Activated CD4-positive, alpha-beta memory T cell treated with anti-CD3 and anti-CD28 coated beads for 36 hours (primary cell): ENCODE measurements around the gene ZNF723. TPM values are rescaled to one million over a fixed set of nuclear protein-coding genes. Genes with fewer than 3 reads are reported as not detected.
"Not testable (repeated sequence)": the region's sequence is repeated elsewhere in the genome, so short reads cannot be mapped to it uniquely, and the experiment has no call there.

Source experiments
- CTCF ChIA-PET: fragments of 350-600 bp; sonication (Branson Sonifier 250); formaldehyde crosslinking; loops from one replicate; lab custom pipeline; 2021; ENCODE audit warnings: antibody characterized with exemption, inconsistent platforms; lab: Charles Lee
- POLR2A ChIA-PET: fragments of 350-600 bp; sonication (Branson Sonifier 250); formaldehyde crosslinking; loops from one replicate; lab custom pipeline; 2021; ENCODE audit warnings: antibody characterized with exemption; lab: Charles Lee
- DNase-seq: peaks from one replicate; pipeline ENCODE4 v3.0.0-alpha.2; 2020
- H3K27ac Mint-ChIP-seq: one replicate; pipeline ENCODE4 v1.8.0; 2021; ENCODE audit warnings: mixed read lengths
- H3K27me3 Mint-ChIP-seq: one replicate; pipeline ENCODE4 v1.8.0; 2021; ENCODE audit warnings: mixed read lengths
- H3K36me3 Mint-ChIP-seq: one replicate; pipeline ENCODE4 v1.8.0; 2021; ENCODE audit warnings: mixed read lengths
- H3K4me1 Mint-ChIP-seq: one replicate; pipeline ENCODE4 v1.8.0; 2021; ENCODE audit warnings: low read depth, mixed read lengths
- H3K4me3 Mint-ChIP-seq: one replicate; pipeline ENCODE4 v1.8.0; 2021; ENCODE audit warnings: mild to moderate bottlenecking, mixed read lengths
- H3K9me3 Mint-ChIP-seq: one replicate; pipeline ENCODE4 v1.8.0; 2021; ENCODE audit warnings: mixed read lengths
- intact Hi-C: fragments of 100-400 bp; cut with micrococcal nuclease; formaldehyde crosslinking; loops from one replicate; pipeline ENCODE4 v1.15.1; 2023
- total RNA-seq, 2 experiments: library from RNA; stranded (reverse); gene quantifications; one replicate each; pipeline ENCODE4 v1.2.3, GENCODE V29; 2021

ZNF723 gene
- under 1 TPM in 1 of 2 experiments, not detected in 1; 0.12 TPM for total RNA-seq

DNA sequence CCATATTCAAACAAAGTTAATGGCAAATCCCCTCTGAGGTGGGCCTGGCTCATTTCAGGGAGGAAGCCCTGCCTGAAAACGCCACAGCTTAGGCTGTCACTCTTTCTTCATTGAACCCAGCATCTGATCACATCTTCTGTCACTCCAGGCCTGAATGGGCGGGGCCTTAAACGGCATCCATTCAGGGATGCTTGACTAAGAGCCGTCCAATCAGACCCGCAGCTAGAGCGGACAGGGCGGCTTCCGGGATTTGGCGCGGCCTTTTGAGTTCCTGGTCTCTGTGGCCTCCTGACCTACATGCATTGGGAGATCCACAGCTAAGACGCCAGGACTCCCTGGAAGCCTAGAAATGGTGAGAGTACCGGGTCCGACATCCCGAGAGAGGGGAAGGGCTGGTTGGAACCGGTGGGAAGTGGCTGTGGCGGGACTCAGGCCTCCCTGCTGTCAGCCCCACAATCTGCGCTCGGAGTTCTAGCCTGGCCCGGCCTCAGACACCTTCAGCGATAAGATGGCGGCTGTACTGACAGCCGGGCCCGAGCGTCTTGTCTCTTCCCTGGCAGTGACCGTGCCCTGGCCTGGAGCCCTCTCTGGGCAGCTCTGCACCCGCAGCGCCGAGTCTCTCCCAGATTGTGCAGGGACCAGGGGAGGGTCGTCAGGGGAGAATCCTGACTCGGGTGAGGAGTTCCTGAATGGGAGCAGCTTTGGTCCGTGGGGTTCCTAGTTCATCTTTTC, at the start of gene ZNF723:
Gene ZNF723 (plus strand): TSS at position 261 of the 732 bp plus-strand sequence. CDS start 89 bp downstream, at position 350.
- no peak within 1 kb of the TSS for H3K27ac Mint-ChIP-seq
- POLR2A ChIA-PET: no interaction called here
- H3K4me1 Mint-ChIP-seq: no peaks in the 10 kb centered on the region
- peaks cover 4% of the 10 kb centered on the region for H3K36me3 Mint-ChIP-seq
- H3K9me3 Mint-ChIP-seq: peaks cover 31% of the 10 kb centered on the region
- intact Hi-C loops: no loop called here
- H3K27me3 Mint-ChIP-seq: no peaks in the 10 kb centered on the region
- H3K4me3 Mint-ChIP-seq: no peak within 1 kb of the TSS
- CTCF ChIA-PET: no interaction called here
- DNase-seq: peak; percentile 9

DNA sequence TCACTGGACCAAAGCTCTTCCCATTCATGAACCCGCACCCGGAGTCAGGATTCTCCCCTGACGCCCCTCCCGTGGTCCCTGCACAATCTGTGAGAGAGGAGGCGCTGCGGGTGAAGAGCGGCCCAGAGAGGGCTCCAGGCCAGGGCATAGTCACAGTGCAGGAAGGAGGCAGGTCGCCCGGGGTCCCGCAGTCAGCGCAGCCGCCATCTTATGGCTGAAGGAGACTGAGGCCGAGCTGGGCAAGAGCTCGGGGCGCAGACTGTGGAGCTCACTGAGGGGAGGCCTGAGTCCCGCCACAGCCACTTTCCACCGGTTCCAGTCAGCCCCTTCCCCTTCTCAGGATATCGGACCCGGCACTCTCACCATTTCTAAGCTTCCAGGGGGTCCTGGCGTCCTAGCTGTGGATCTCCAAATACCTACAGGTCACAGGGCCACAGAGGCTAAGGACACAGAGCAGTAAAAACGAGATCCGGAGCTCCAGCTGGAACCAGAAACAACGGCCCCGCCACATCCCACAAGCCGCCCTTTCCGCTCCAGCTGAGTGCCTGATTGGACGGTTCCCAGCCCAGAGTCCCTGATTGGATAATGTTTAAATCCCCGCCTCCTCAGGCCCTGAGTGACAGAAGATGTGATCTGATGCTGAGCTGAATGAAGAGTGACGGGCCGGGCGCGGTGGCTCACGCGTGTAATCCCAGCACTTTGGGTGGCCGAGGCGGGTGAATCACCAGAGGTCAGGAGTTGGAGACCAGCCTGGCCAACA, 48.3 kb upstream of the ZNF723 start, which contains the start of gene ZNF99:
Gene ZNF99 (minus strand): TSS at position 501 of the 760 bp plus-strand sequence. CDS start 135 bp downstream, at position 366.
- H3K9me3 Mint-ChIP-seq: peaks cover 17% of the 10 kb centered on the region
- H3K27me3 Mint-ChIP-seq: no peaks in the 10 kb centered on the region
- intact Hi-C loops: no loop called here
- peak; percentile 8 for DNase-seq
- POLR2A ChIA-PET: no interaction called here
- peaks cover 3% of the 10 kb centered on the region for H3K36me3 Mint-ChIP-seq
- no peak within 1 kb of the TSS for H3K27ac Mint-ChIP-seq
- H3K4me3 Mint-ChIP-seq: no peak within 1 kb of the TSS
- CTCF ChIA-PET: no interaction called here
- H3K4me1 Mint-ChIP-seq: no peaks in the 10 kb centered on the region

DNA sequence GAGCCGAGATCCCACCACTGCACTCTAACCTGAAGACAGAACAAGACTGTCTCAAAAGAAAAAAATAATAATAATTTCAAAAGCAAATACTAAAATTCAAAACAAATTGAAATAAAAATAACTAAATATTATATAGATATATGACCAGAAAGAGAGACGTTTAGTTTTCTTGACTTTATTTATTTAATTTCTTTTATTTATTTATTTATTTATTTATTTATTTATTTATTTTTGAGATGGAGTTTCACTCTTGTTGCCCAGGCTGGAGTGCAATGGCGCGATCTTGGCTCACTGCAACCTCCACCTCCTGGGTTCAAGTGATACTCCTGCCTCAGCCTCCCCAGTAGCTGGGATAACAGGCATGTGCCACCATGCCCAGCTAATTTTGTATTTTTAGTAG, 39.2 kb upstream of the ZNF723 start:
- H3K27me3 Mint-ChIP-seq, CTCF ChIA-PET, H3K27ac Mint-ChIP-seq, intact Hi-C loops, H3K4me3 Mint-ChIP-seq, DNase-seq, POLR2A ChIA-PET, H3K36me3 Mint-ChIP-seq, H3K4me1 Mint-ChIP-seq: not testable (repeated sequence)
- H3K9me3 Mint-ChIP-seq: peaks cover 44% of the 10 kb centered on the region

DNA sequence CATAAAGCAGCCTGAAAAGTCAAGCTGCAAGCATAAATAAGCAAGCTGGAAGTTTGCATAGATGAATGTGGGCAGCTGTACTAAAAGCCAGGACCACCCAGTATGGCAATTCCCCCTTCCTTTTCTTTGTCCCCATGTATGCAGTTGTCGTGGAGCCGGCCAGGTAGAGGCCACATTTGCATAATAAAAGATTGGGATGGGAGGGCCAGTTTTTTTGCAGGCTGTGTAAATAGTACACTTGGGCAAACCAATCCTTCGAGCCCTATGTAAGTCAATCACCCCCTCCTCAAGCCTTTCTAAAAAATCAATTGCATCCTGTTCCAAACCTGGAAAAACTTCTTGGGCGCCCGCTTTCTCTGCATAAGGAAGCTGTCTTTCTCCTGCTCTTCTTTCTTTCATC, 35.1 kb upstream of the ZNF723 start:
- intact Hi-C loops: no loop called here
- DNase-seq: no peak
- POLR2A ChIA-PET: no interaction called here
- CTCF ChIA-PET: no interaction called here
- H3K27me3 Mint-ChIP-seq: no peaks in the 10 kb centered on the region
- H3K9me3 Mint-ChIP-seq: peaks cover 48% of the 10 kb centered on the region
- no peaks in the 10 kb centered on the region for H3K4me1 Mint-ChIP-seq
- H3K36me3 Mint-ChIP-seq: peaks cover 5% of the 10 kb centered on the region
- no peak overlapping the region for H3K27ac Mint-ChIP-seq
- H3K4me3 Mint-ChIP-seq: no peak overlapping the region

DNA sequence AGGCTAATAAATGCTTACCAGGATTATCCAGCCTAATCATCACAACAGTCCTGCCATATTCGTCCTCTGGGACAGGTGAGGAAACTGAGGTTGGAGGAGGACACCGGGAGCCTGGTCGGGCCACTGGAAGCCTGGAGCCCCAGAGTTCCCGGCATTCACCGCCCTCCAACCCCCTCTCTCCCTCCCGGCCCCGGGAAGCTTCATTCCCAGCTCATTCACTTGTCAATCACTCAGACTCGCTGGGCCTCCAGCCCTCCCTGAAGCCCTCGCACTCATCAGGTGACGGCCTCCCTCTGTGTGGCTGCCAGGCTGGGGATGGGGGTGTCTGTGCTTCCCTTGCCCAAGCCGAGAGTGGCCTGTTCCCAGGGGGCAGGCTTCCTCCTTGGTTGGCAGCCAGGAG, 25.7 kb upstream of the ZNF723 start:
- no peak overlapping the region for H3K4me3 Mint-ChIP-seq

DNA sequence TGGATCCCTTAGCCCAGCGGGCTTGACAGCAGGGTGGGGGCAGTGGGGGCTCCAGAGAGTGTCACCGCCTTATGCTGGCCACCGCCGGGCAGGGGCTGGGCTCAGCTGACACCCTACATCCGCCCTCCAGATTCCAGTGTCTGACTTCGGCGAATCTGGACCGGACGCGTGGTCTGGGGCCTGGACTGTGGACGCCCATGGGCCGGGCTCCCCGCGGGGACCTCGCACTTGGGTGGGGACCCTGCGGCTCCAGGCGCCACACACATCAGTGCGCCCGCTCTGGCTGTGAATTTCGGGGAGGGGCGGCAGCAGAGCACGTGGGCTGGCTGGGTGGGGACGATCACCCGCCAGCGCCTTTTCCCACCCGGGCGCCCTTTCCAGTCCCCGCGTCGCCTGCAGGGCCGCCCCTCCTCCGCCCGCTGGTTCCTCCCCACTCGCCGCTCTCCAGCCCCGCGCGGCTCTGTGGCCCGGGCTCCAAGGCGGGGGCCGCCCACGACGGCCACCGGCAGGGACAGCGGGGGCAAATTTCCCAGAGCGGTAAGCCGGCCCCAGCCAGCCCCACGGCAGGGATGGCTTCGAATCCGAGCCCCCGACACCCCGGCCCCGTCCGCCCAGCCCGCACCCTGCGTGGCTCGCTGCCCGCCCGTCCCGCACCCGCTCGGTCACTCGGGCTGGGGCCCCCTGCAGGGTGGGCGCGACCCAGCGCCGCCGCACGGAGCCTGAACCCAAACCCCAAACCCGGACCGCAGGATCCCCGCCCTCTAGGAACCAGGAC, 24.8 kb upstream of the ZNF723 start:
- Mint-ChIP-seq H3K27me3 (no peaks in the 10 kb centered on the region), H3K36me3 (peaks cover 1% of the 10 kb centered on the region), H3K27ac (no peak overlapping the region), H3K4me1 (no peaks in the 10 kb centered on the region), H3K9me3 (peaks cover 15% of the 10 kb centered on the region), H3K4me3 (no peak overlapping the region)
- no peak for DNase-seq
- POLR2A ChIA-PET: no interaction called here
- CTCF ChIA-PET: no interaction called here
- intact Hi-C loops: no loop called here

More for the DNA sequence above, 25.7 kb upstream of the ZNF723 start:
- CTCF ChIA-PET: no interaction called here
- DNase-seq: no peak
- H3K9me3 Mint-ChIP-seq: peaks cover 13% of the 10 kb centered on the region
- H3K27ac Mint-ChIP-seq: no peak overlapping the region
- POLR2A ChIA-PET: no interaction called here
- intact Hi-C loops: no loop called here
- no peaks in the 10 kb centered on the region for H3K4me1 Mint-ChIP-seq
- no peaks in the 10 kb centered on the region for H3K27me3 Mint-ChIP-seq
- H3K36me3 Mint-ChIP-seq: peaks cover 1% of the 10 kb centered on the region

DNA sequence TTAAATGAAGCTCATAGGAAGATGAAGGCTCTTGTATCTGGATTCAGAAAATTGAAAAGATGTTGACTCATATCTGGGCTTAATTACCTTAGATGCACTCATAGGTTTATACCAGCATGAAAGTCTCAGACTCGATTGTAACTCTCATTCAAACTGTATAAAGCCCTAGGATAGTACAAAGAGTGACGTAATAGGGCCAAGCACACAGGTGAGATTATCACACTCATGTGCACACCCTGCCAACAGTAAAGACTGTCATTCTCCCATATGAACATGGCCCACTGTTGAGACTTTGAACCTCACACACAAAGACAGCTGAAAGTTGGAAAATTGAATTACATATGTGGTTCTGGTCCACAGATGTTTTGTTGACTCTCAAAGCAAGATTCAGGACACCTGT, 18.0 kb upstream of the ZNF723 start:
- Mint-ChIP-seq H3K9me3 (peaks cover 50% of the 10 kb centered on the region), H3K36me3 (no peaks in the 10 kb centered on the region), H3K4me3 (no peak overlapping the region), H3K4me1 (no peaks in the 10 kb centered on the region), H3K27me3 (no peaks in the 10 kb centered on the region), H3K27ac (no peak overlapping the region)
- POLR2A ChIA-PET: no interaction called here
- intact Hi-C loops: no loop called here
- CTCF ChIA-PET: no interaction called here
- no peak for DNase-seq

DNA sequence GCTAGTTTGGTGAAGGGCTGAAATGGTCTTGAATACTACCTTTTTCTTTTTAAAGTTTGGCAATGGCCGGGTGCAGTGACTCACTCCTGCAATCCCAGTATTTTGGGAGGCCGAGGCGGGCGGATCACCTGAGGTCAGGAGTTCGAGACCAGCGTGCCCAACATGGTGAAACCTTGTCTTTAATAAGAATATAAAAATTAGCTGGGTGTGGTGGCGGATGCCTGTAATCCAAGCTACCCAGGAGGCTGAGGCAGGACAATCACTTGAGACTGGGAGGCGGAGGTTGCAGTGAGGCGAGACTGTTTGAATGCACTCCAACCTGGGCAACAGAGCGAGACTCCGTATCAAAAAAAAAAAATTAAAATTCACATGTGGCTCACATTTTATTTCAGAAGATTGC, 880 bp upstream of the ZNF723 start:
- intact Hi-C loops: no loop called here
- peaks cover 4% of the 10 kb centered on the region for H3K36me3 Mint-ChIP-seq
- H3K4me3 Mint-ChIP-seq: no peak overlapping the region
- H3K27me3 Mint-ChIP-seq: no peaks in the 10 kb centered on the region
- DNase-seq: no peak
- peaks cover 32% of the 10 kb centered on the region for H3K9me3 Mint-ChIP-seq
- no peak overlapping the region for H3K27ac Mint-ChIP-seq
- ChIA-PET POLR2A (no interaction called here), CTCF (no interaction called here)
- no peaks in the 10 kb centered on the region for H3K4me1 Mint-ChIP-seq

DNA sequence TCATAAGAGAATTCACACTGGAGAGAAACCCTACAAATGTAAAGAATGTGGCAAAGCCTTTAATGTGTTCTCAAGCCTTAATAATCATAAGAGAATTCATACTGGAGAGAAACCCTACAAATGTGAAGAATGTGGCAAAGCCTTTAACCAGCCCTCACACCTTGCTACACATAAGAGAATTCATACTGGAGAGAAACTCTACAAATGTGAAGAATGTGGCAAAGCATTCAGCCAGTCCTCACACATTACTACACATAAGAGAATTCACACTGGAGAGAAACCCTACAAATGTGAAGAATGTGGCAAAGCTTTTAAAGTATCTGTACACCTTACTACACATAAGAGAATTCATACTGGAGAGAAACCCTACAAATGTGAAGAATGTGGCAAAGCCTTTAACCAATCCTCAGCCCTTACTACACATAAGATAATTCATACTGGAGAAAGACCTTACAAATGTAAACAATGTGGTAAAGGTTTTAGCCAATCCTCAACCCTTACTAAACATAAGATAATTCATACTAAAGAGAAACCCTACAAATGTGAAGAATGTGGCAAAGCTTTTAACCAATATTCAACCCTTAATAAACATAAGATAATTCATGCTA, 25.7 kb downstream of the ZNF723 start:
- DNase-seq, H3K4me1 Mint-ChIP-seq, CTCF ChIA-PET, H3K4me3 Mint-ChIP-seq, intact Hi-C loops, H3K27ac Mint-ChIP-seq, POLR2A ChIA-PET, H3K27me3 Mint-ChIP-seq: not testable (repeated sequence)
- peaks cover 20% of the 10 kb centered on the region for H3K36me3 Mint-ChIP-seq
- peaks cover 58% of the 10 kb centered on the region for H3K9me3 Mint-ChIP-seq

DNA sequence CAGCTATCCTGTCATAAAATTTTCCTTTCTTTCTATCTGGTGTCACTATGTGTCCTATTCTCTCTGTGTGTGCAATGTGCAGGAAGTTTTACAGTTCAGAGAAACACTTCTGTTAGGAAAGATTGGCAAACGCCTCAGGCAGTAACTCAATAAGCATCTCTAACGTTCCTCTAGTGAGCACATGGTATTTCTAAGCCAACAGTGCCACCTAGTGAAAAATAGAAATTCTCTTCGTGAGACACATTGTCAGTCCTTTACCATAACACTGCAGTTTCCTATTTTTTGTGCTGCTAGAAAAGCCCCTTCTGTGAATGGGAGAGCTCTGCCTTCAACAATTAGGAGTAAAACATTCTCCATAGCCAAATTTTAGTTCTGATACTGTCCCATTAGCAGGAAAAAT, 50.7 kb downstream of the ZNF723 start:
- Mint-ChIP-seq H3K27ac (no peak overlapping the region), H3K4me3 (no peak overlapping the region), H3K4me1 (no peaks in the 10 kb centered on the region), H3K36me3 (no peaks in the 10 kb centered on the region), H3K27me3 (no peaks in the 10 kb centered on the region), H3K9me3 (peaks cover 40% of the 10 kb centered on the region)
- ChIA-PET POLR2A (no interaction called here), CTCF (no interaction called here)
- intact Hi-C loops: no loop called here
- no peak for DNase-seq

DNA sequence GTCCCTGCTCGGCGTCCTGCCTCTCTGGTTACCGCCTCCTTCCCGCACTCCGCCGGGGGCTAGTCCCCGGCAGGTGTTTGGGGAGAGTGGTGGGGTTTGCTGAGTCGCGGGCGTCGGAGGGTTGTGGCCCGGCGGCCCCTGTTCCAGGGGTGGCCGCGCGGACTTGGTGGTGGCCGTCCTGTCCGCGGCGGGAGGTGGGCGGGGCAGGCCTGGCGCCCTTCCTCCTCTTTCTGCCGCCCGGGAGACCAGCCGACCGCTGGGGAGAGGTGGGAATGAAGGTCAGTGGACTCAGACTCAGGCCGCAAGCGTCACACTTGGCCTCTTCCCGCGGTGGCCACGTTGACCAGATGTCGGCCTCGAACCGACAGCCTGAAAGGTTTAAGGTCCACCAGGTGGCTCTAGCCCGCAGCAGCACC, 61.8 kb downstream of the ZNF723 start:
- intact Hi-C loops: no loop called here
- no peak for DNase-seq
- POLR2A ChIA-PET: no interaction called here
- CTCF ChIA-PET: no interaction called here
- Mint-ChIP-seq H3K4me3 (no peak overlapping the region), H3K36me3 (peaks cover under 1% of the 10 kb centered on the region), H3K27ac (no peak overlapping the region), H3K4me1 (no peaks in the 10 kb centered on the region), H3K9me3 (peaks cover 29% of the 10 kb centered on the region), H3K27me3 (no peaks in the 10 kb centered on the region)
